ENCODE measurements around the gene DTX2.

DNA sequence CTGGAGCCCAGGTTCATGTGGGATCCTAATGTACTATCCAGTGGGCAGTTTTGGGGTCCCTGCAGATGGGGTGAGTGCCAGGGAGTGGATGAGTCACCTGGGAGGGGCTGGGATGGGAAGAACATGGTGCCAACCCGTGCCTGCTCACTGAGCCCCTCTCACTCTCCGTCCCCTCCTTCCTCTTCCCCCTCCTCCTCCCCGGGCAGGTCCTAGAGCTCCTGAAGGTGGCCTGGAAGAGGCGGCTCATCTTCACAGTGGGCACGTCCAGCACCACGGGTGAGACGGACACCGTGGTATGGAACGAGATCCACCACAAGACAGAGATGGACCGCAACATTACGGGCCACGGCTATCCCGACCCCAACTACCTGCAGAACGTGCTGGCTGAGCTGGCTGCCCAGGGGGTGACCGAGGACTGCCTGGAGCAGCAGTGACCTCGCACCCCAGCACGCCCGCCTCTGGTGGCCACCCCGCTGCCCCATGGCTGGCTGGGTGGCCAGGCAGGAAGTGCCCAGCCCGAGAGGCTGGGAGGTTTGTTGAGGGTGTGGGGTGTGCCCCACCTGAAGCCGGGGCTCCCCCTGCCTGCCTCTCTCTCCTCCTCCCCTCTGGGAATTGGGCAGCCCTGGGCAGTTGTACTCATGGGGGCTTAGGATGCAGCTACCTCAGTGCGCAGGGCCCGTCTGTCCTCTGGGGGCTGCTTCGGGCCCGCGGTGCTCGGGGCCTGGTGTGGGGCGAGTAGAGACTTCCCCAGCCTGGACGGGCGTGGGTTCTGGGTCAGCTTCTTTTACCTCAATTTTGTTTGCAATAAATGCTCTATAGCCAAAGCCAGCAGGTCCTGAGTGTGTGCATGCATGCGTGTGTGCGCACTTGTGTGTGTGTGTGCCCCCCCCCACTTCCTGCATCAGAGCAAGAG is 43.9 kb downstream of the DTX2 start:
- TF ChIP-seq, protein P1, sequence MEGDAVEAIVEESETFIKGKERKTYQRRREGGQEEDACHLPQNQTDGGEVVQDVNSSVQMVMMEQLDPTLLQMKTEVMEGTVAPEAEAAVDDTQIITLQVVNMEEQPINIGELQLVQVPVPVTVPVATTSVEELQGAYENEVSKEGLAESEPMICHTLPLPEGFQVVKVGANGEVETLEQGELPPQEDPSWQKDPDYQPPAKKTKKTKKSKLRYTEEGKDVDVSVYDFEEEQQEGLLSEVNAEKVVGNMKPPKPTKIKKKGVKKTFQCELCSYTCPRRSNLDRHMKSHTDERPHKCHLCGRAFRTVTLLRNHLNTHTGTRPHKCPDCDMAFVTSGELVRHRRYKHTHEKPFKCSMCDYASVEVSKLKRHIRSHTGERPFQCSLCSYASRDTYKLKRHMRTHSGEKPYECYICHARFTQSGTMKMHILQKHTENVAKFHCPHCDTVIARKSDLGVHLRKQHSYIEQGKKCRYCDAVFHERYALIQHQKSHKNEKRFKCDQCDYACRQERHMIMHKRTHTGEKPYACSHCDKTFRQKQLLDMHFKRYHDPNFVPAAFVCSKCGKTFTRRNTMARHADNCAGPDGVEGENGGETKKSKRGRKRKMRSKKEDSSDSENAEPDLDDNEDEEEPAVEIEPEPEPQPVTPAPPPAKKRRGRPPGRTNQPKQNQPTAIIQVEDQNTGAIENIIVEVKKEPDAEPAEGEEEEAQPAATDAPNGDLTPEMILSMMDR (IDR thresholded peaks at IDR 0.05) = no peak
- no peak for TF ChIP-seq POLR2A (IDR thresholded peaks at IDR 0.05)

All from tibial nerve (tissue), 3 donors.